HG02642 (cell line): ENCODE results near the gene NEUROG1.
"Not testable (repeated sequence)": the region's sequence is repeated elsewhere in the genome, so short reads cannot be mapped to it uniquely, and the experiment has no call there.

Experiments used
- ATAC-seq: cut with Tn5 transposase; IDR thresholded peaks from one replicate; pipeline ENCODE4 v1.9.1; 2021; ENCODE audit warnings: mild to moderate bottlenecking; ENCODE audit not compliant: unreplicated experiment, poor library complexity

The NEUROG1 gene

DNA sequence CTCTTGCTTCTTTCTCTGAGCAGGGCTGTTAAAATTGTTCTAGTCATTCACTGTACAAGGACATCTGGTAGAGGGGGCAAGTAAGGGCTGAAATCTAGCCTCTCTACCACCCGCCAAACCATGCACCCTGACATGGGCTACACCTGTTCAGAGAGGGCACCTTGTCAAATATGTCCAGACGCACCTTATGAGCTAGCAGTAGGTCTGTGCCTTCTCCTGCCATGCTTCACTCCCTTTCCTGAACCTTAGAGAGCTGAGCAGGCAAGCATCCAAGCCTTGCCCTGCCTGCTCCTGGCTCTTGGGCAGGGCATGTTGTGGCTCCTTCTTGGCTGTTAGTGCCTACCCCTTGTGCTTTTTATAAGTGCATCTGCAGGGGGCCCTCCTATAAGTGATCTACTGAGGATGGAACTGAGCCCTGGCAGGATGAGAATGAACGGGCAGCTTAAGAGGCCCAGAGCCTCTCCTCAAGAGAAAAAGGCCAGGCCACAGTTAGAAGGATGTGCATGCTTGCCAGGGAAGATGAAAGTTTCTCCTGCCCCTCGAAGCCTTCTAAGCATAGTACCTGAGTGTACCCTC, 3.8 kb upstream of the NEUROG1 start:
- ATAC-seq, result no peak

DNA sequence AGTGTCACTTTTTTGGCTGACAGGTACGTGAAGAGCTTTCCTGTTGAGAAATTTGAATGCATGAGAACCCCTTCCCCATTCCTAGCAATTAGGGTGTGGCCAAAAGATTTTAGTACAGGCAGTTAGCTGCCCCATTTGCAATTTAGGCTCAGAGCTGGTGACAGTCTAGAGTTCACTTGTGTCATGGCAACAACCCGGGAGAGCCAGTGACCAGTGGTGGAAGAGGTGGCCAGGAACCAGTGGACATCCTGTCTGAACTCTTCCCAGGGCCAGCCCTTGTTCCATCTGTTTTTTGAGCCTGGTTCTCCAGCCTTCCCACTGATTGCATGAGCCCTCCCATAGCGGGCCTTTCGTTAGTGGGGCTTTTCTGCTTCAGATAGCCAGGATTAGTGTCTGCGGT, 2.5 kb upstream of the NEUROG1 start:
- no peak for ATAC-seq

DNA sequence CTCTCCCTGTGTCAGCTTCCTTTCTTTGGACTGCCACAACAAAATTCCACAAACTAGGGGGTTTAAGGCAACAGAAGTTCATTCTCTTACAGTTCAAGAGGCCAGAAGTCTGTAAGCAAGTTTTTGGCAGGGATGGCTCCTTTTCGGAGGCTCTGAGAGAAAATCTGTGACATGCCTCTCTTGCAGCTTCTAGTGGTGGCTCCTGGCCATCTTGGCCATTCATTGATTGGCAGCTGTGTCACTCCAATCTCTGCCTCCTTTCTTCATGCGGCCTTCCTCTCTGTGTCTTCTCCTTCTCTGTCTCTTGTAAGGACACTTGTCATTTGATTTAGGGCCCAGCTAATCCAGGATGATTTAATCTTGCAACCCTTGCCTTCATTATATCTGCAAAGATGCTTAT, 2.0 kb upstream of the NEUROG1 start:
- ATAC-seq, result no peak

DNA sequence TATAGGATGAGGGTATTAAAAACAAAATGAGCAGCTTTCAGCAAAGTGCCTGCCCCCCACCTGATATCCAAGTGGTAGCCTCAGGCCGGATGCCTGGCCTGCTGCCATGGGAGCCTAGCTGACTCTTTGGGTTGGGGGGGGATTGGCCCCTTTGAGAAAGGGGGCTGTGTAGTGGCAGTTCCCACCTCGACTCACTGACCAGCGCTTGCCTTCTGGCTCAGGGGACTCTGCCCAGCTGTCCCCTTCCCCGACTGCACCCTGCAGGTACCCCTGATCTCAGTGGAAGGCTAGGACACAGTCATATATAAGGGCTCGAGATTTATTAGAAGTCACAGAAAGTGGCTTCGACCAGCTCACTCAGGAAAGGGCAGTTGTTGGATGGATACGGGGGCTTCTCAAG, 1.5 kb upstream of the NEUROG1 start:
- ATAC-seq, result no peak

DNA sequence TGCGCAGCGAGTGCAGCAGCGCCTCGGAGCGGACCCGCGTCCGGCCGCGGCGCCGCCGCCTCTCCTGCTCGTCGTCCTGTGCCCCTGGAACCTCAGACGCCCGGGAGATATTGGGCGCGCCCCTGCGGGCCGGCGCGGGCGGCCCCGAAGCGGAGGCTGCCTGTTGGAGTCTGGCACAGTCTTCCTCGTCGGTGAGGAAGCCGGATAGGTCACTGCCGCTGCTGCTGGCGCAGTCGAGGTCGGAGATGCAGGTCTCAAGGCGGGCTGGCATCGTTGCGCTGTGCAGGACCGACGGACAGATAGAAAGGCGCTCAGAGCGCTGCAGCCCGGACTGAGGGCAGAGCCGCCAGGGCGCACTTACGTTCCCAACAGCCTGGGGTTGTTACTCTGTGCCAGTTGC, 344 bp downstream of the NEUROG1 start:
- no peak for ATAC-seq

DNA sequence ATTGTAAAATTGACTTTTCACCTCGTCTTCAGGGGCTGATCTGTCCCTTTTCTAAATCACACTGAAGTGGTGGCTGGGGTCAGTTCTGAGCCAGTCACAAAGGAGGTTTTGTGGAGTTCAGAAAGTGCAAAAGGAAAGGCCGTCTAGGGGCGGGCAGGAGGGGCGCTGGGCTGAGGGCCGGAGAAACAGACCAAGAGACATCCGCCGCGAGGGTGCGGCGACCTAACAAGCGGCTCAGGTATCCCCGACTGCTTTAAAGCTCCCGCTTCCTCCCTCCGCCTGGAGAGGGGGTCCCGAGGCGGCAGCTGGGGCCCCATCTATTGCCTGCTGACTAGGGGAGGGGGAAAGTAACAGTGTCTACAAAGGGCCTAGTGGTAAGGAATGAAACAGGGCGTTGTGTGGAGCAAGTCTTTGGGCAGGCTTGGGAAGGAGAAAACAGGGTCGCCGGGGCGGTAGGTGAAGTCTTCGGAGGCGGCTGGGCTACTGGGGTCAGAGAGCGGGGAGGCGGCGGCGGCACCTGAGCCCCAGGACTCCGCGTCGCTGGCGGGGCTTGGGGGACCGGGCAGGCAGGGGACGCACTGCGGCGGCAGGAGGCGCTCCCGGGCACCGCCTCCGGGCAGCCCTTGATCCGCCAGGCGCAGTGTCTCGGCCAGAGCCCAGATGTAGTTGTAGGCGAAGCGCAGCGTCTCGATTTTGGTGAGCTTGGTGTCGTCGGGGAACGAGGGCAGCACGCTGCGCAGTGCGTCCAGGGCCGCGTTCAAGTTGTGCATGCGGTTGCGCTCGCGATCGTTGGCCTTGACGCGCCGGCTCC, 950 bp downstream of the NEUROG1 start:
- ATAC-seq, result no peak

DNA sequence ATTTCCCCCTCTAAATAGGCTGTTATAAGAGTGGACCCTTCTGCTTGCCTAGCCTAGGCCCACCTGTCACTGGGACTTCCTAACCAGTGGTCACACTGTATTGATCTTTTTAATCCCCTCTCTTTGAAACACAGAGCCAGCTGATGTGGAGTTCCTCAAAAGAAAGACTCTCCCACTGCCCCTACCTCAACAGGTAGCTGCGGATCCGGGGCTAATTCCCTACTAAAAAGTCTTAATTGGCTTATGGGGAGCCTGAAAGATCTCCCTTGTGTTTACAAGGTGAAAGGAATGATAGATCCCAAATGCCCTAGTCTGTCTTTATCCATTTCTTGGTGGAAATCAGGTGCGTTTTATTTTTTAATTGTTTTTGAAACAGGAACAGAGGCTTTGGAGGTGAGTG, 2.0 kb downstream of the NEUROG1 start:
- ATAC-seq, result no peak

DNA sequence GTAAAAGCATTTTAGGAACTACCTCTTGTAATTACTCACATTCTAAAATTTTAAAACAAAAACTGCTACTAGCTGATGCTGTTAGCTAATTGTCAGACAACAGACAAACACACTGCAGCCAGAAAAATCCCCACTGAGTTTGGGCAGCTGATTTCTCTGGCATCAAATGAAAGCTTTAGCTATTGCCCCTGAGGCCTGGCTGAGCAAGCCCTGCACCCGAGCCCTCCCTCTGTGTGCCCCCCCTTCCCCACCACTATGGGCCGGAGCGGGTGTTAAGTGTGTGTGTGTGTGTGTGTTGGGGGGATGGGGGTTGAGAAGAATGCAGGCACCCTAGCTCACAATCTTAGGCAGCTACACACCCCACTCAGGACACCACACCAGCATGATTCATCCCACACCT, 2.4 kb downstream of the NEUROG1 start:
- ATAC-seq, result no peak

DNA sequence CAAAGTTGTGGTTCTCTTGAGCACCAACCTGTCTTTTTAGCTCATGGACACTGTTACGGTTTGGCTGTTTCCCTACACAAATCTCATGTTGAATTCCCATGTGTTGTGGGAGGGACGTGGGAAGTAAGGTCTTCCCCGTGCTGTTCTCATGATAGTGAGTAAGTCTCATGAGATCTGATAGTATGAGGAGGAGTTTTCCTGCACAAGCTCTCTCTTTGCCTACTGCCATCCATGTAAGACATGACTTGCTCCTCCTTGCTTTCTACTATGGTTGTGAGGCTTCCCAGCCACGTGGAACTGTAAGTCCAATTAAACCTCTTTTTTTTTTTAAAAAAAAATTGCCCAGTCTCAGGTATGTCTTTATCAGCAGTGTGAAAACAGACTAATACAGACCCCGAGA, 6.2 kb downstream of the NEUROG1 start:
- not testable (repeated sequence) for ATAC-seq

DNA sequence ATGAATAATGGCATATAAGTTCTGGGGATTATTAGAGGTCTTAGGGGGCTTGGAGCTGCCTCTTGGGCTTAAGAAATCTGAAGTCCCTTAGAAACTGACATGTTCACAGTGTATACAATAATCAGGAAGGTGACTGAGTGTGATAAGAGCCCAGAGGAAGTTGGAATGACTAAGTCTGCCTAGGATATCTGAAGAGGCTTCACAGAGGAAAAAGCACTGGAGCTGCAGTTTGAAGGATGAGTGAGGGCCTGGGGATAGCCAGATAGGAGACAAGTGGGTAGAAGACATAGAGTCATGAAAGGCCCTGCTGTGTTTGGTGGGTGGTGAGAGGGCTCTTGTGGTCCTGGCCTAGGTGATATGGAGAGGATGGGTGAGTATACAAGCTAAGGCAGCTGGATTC, 8.8 kb downstream of the NEUROG1 start:
- no peak for ATAC-seq

DNA sequence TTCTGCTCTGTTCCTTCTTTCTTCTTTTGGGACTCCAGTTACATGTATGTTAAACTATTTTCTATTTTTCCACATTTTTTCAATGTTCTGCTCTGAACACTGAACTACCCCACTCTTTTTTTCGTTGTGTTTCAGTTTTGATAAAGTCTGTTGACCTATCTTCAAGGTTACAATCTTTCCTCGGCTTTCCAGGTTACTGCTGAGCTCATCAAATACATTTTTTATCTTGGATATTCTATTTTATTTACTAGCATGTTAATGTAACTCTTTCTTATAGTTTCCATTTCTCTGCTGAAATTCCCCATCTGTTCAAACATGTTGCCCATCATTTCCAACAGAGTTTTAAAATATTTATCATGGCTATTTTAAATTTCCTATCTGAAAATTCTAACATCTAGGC, 13.8 kb downstream of the NEUROG1 start:
- ATAC-seq, result no peak

DNA sequence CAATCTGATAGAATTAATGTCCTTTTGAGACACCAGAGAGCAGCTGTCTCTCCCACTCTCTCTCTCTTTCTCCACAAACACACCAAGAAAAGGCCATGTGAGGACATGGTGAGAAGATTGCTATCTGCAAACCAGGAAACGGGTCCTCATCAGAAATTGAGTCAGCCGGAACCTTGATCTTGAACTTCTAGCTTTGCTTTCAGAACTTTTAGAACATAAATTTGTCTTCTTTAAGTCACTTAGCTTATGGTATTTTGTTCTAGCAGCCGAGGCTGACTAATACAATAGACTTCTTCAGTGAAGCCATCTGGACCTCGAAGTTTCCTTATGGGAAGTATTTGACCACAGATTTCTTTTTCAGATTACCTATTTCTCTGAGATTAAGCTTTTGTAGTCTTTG, 18.1 kb downstream of the NEUROG1 start:
- ATAC-seq, result no peak

DNA sequence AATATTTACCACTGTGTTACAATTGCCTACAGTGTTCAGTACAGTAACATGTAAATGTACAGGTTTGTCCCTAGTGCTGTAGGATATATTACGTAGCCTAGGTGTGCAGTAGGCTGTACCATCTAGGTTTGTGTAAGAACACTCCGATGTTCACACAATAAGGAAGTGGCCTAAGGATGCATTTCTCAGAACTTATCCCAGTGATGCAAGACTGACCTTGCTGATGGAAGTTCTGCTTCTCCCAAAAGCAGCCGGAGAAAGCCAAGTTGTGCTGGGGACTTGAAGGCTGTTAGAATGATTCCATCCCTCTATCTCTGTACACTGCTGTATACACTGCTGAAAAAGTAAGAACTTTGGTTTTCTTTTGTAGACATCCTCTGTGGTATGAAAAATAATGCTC, 21.6 kb downstream of the NEUROG1 start:
- ATAC-seq, result no peak

DNA sequence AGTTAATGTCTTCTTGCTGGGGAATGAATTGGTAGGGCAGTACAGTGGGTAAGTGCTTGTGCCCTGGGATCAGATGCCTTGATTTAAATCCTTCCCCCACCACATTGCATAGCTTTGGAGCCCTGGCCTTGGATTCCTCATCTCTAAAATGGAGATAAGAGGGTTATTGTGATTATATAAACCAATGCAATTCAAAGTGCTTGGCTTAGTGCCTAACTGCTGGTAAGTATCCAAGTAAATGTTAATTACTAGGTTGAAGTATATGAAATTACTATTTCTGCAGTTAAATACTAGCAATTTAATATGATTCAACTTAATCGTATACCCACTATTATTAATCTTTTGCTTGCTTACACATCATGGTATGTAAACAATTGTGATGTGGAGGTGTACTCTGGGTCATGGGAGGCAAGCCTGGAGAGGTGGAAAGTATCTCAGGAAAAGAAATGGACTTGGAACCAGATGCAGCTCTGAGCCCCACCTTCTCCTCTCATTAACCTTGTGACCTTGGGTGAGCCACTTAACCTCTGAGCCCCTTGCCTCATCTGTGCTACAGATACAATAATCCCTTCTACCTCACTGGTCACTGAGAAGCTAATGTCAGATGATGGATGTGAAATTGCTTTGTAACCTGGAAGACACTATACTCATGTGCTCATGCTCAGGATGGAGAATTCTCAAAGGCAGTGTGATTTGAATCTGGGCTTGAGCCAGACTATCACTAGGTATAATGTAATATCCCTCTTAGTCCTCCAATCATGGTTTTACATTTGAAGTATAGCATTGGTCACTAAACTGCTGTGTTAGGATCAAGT, 23.8 kb downstream of the NEUROG1 start:
- ATAC-seq, result no peak

DNA sequence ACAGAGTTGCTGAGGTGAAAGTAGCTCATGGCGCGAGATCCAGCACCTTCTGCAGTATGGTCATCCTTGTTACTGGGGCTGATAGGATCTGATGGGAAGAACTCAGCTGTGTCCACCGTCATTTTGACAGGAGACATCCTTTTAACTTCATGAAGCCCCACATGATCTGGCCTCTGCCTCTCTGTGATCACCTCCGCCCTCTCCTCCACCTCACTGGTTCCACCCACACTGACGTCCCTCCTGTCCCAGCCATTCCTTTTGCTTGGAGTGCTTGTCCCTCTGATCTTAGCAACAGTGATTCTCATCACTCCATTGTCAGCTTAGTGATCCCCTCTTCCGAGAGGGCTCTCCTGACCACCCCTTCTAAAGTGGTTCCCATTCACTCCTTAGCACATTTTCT, 25.8 kb downstream of the NEUROG1 start:
- ATAC-seq, result no peak

DNA sequence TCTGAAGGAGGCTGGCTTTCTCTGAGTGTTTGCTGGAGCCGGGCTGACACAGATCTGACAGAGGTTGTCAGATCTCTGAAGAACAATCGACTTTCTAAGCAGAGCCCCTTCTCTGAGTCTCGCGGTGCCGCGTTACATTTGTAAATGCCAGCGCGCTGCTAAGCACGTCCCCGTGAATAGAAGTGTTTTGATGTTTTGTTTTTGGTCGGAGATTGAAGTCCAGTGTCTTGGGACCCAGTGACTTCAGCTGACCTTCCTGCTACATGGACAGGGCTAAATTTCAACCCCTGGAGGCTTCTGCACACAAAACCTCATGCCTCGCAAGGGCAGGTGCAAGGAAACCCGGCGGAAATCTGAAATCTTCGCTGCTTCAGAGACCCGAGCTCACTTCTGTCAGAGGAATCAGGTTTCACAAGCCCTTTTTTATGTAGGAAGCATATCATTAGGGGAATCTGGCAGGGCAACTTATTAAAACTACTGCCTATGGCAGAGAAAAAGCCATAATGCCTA, 27.2 kb downstream of the NEUROG1 start:
- no peak for ATAC-seq

DNA sequence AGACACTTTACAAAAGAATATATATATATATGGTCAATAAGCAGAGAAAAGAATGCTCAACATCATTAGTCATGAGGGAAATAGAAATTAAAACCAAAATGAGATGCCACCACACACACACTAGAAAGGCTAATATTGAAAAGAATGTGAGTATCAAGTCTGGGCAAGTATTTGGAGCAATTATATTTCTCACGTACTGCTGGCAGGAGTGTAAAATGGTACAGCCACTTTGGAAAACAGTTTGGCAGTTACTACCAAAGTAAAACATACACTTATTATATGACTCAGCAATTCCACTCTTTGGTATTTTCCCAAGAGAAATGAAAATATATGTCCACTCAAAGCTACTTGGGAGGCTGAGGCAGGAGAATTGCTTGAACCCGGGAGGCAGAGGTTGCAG, 29.8 kb downstream of the NEUROG1 start:
- no peak for ATAC-seq

DNA sequence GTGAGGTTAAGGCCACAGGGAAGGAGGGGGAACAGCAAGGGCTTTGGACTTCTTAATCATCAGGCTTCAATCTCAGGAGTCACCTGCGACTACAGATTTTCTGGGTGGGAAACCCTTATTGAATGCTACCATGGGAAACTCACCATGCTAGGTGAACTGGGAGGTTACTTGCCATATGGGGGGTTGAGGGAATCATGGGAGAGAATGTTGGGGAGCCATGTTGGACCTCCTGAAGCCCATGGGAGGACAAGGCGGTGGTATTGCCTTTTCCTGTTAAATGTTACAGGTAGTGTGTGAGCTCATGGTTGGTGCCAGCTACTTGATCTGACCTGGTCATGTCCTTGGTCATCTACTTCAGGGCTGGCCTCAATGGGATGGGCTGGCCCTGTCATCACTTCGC, 31.4 kb downstream of the NEUROG1 start:
- ATAC-seq, result no peak

DNA sequence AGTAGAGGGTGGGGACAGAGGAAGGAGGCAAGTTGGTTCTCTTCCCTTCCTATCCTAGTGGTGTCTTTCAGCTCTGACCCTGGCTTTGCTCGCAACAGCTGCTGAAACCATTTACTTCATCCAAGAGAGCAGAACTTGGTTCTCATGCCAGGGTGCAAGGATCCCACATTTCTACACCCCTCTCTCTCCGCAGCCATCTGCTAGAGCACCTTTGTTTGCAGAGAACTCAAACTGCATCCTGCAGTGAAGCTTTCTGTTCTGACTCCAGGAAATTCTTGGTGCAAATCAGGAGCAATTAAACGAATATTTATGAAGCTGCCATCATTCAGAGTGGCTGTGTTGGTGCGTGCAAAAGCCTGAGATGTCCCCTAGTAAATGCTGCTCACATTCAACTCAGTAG, 31.9 kb downstream of the NEUROG1 start:
- no peak for ATAC-seq

DNA sequence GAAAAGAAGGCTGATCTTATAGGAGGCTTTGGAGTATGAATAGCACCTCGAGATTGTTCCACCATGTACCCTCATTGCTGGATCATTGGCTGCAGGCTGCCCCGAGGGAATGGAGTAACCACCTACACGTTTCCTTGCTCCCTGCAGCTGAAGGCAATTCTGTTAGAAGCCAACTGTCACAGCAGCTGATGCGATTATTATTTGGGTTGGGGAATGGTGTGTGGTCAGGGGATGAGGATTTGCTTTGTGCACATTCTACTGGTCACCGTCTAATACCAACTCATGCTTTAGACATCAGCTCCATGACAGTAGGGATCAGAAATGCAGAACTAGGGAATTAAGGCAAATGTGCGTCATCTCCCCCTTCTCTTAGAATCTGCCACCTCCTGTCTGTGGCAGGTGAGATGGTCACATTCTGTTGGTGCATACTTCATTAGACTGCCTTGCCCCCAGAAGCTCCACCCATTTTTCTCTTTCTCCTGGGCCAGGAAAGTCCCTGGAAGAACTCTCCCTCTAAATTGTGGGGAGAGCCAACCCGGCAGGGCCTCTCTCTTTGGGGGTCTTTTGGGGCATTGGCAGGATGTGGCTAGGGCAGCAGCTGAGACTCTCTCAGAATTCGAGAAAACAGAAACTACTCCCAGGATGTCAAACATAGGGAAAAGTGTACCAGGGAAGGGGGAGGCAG, 32.8 kb downstream of the NEUROG1 start:
- no peak for ATAC-seq

DNA sequence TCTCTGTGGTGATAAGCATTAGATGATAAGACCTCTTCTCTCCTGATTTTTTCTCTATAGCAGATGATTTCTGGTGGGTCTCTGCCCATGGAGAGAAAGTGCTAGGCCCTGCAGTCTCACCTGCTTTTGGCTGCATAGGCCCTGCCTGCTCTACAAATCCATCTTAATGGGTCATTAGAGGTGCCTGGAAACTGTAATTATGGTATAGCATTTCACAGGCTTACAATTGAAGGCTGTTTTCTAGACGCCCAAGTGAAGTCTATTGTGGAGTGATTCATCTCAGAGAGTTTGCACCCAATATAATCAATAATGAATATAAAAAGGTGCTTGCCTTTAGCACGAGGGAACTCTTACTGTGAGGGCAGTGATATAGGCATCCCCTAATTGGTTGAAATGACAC, 33.8 kb downstream of the NEUROG1 start:
- ATAC-seq, result no peak
